HFF-Myc (cell line): ENCODE results near the gene SYNJ1.

Source experiments
- DNase-seq: peaks from one replicate; pipeline ENCODE4 v3.0.0-alpha.2; 2011; ENCODE audit warnings: low read depth; ENCODE audit errors: extremely low read depth
- H3K4me3 ChIP-seq: replicated peaks from 2 replicates; pipeline ENCODE4 v1.5.1; 2011; ENCODE audit warnings: low read depth, mild to moderate bottlenecking, control low read depth, low read length
- CTCF ChIP-seq: IDR thresholded peaks from 2 replicates; pipeline ENCODE4 v1.5.1; 2012; ENCODE audit warnings: mild to moderate bottlenecking, low read depth, low read length, control low read depth; ENCODE audit errors: missing control alignments

The SYNJ1 gene

GRCh38 chr21:32712641-32713040 is 15.2 kb downstream of the SYNJ1 start:
- H3K4me3 ChIP-seq: no peak overlapping the region
- DNase-seq: no peak
- no peak for TF ChIP-seq CTCF

GRCh38 chr21:32712043-32712442 is 15.8 kb downstream of the SYNJ1 start:
- H3K4me3 ChIP-seq: no peak overlapping the region
- DNase-seq: no peak
- no peak for TF ChIP-seq CTCF

- no peak for TF ChIP-seq CTCF
- no peak for DNase-seq
- no peak overlapping the region for H3K4me3 ChIP-seq
Measured at GRCh38 chr21:32710987-32711386, 16.8 kb downstream of the SYNJ1 start.

GRCh38 chr21:32710069-32710784 is 17.6 kb downstream of the SYNJ1 start:
- no peak for DNase-seq
- TF ChIP-seq CTCF: no peak
- H3K4me3 ChIP-seq: no peak overlapping the region

- TF ChIP-seq CTCF: no peak
- DNase-seq: no peak
- H3K4me3 ChIP-seq: no peak overlapping the region
Measured at GRCh38 chr21:32708069-32708468, 19.7 kb downstream of the SYNJ1 start.

- H3K4me3 ChIP-seq: no peak overlapping the region
- no peak for TF ChIP-seq CTCF
- DNase-seq: no peak
Measured at GRCh38 chr21:32705901-32706300, 21.9 kb downstream of the SYNJ1 start.

- no peak overlapping the region for H3K4me3 ChIP-seq
- TF ChIP-seq CTCF: no peak
- DNase-seq: no peak
Measured at GRCh38 chr21:32705139-32705538, 22.7 kb downstream of the SYNJ1 start.
